SK-N-SH (cell line): ENCODE results near the gene ANKRD40. TPM values are rescaled to one million over a fixed set of nuclear protein-coding genes. Genes with fewer than 3 reads are reported as not detected.
A peak's percentile ranks its signal among the peaks of the same experiment; 100 is the strongest.

Source experiments
- CTCF ChIA-PET: fragments of 300-600, 350-600 bp; formaldehyde crosslinking; extraction: SDS; loops from one replicate; lab custom pipeline; 2021; lab: Yijun Ruan, JAX
- POLR2A ChIA-PET: fragments of 350-600 bp; sonication (Branson Sonifier 250); formaldehyde crosslinking; extraction: SDS; loops from one replicate; lab custom pipeline; 2020; ENCODE audit warnings: antibody characterized with exemption, inconsistent platforms; lab: Yijun Ruan, JAX
- DNase-seq: peaks from one replicate; pipeline ENCODE4 v3.0.0; 2012
- H2AFZ ChIP-seq: fragments of 200-600 bp; sonication (generic); 2 replicates; pipeline ENCODE4 v1.8.1; 2016; ENCODE audit warnings: antibody characterized with exemption, mild to moderate bottlenecking, low read depth
- H3F3A ChIP-seq: fragments of 200-600 bp; sonication (generic); replicated peaks from 2 replicates; pipeline ENCODE3; 2016; ENCODE audit warnings: antibody characterized with exemption, mild to moderate bottlenecking; ENCODE audit not compliant: insufficient read depth
- H3K27ac ChIP-seq, 2 experiments: fragments of 200-500 bp in 1 of 2; fragments of 200-600 bp in 1 of 2; sonication (Bioruptor generic) in 1 of 2; sonication (generic), shearing (Covaris generic) in 1 of 2; 2 replicates each; pipeline versions ENCODE4 v1.5.1 to v1.6.1; 2014 to 2016; ENCODE audit warnings: low read depth in 2 of 2, inconsistent platforms in 1 of 2, low read length in 1 of 2, mild to moderate bottlenecking in 1 of 2, mixed read lengths in 1 of 2
- H3K27me3 ChIP-seq: fragments of 200-600 bp; sonication (generic), shearing (Covaris generic); 2 replicates; pipeline ENCODE4 v1.6.1; 2016; ENCODE audit warnings: mixed run types; ENCODE audit not compliant: insufficient read depth
- H3K36me3 ChIP-seq, 2 experiments: fragments of 200-500 bp in 1 of 2; fragments of 200-600 bp in 1 of 2; sonication (Bioruptor generic) in 1 of 2; sonication (generic) in 1 of 2; replicated peaks in 1 of 2; 2 replicates each; pipeline versions ENCODE3 to v1.5.1; 2014 to 2016; ENCODE audit warnings: low read length in 1 of 2, mild to moderate bottlenecking in 1 of 2; ENCODE audit not compliant: insufficient read depth in 2 of 2, control insufficient read depth in 1 of 2
- H3K4me1 ChIP-seq, 2 experiments: fragments of 200-500 bp in 1 of 2; fragments of 200-600 bp in 1 of 2; sonication (Bioruptor generic) in 1 of 2; sonication (generic), shearing (Covaris generic) in 1 of 2; 2 replicates each; pipeline versions ENCODE4 v1.5.1 to v1.6.1; 2014 to 2016; ENCODE audit warnings: low read depth in 1 of 2, low read length in 1 of 2, mixed run types in 1 of 2; ENCODE audit not compliant: insufficient read depth in 2 of 2, control insufficient read depth in 1 of 2
- H3K4me2 ChIP-seq: fragments of 200-600 bp; sonication (generic), shearing (Covaris generic); 2 replicates; pipeline ENCODE4 v1.6.1; 2017; ENCODE audit warnings: mixed run types
- H3K4me3 ChIP-seq, 2 experiments: fragments of 200-500 bp in 1 of 2; fragments of 200-600 bp in 1 of 2; sonication (Bioruptor generic) in 1 of 2; sonication (generic), shearing (Covaris generic) in 1 of 2; 2 replicates each; pipeline versions ENCODE4 v1.5.1 to v1.8.1; 2014 to 2016; ENCODE audit warnings: low read depth in 2 of 2, inconsistent platforms in 1 of 2, low read length in 1 of 2, mild to moderate bottlenecking in 1 of 2, mixed read lengths in 1 of 2, moderate library complexity in 1 of 2
- H3K79me2 ChIP-seq: fragments of 200-600 bp; sonication (generic); 2 replicates; pipeline ENCODE4 v1.8.1; 2017; ENCODE audit warnings: mild to moderate bottlenecking; ENCODE audit not compliant: insufficient read depth
- H3K9ac ChIP-seq: fragments of 200-600 bp; sonication (generic); 2 replicates; pipeline ENCODE4 v1.6.1; 2017; ENCODE audit warnings: mixed run types
- H3K9me2 ChIP-seq: fragments of 200-600 bp; sonication (generic); 2 replicates; pipeline ENCODE4 v1.6.1; 2017; ENCODE audit warnings: mixed run types
- H3K9me3 ChIP-seq: fragments of 200-600 bp; sonication (generic); 2 replicates; pipeline ENCODE4 v1.6.1; 2017; ENCODE audit warnings: mixed run types, mild to moderate bottlenecking, moderate library complexity
- H4K20me1 ChIP-seq: fragments of 200-600 bp; sonication (generic); 2 replicates; pipeline ENCODE4 v1.6.1; 2017; ENCODE audit warnings: mild to moderate bottlenecking, mixed run types; ENCODE audit not compliant: insufficient read depth
- CHD2 ChIP-seq: fragments of 150-350 bp; IDR thresholded peaks from 2 replicates; pipeline ENCODE4 v1.6.1; 2018; ENCODE audit warnings: low read length; ENCODE audit not compliant: partially characterized antibody
- CTCF ChIP-seq: fragments of 200-600 bp; sonication (generic); IDR thresholded peaks from 2 replicates; pipeline ENCODE4 v1.6.1; 2017; ENCODE audit warnings: antibody characterized with exemption, mild to moderate bottlenecking, moderate library complexity
- EP300 ChIP-seq, 2 experiments: IDR thresholded peaks; 2 replicates each; pipeline versions ENCODE4 v1.4.0 to v1.6.1; 2012; ENCODE audit warnings: borderline replicate concordance in 1 of 2, low read depth in 1 of 2, low read length in 1 of 2
- FOXM1 ChIP-seq: IDR thresholded peaks from 2 replicates; pipeline ENCODE4 v1.4.0; 2012; ENCODE audit warnings: low read depth, mild to moderate bottlenecking
- IRF3 ChIP-seq: fragments of 150-350 bp; IDR thresholded peaks from 2 replicates; pipeline ENCODE4 v1.6.1; 2016; ENCODE audit warnings: mild to moderate bottlenecking, low read depth, low read length
- JUND ChIP-seq: IDR thresholded peaks from 2 replicates; pipeline ENCODE4 v1.4.0; 2012
- MAX ChIP-seq: IDR thresholded peaks from 2 replicates; pipeline ENCODE4 v1.4.0; 2012; ENCODE audit warnings: low read depth
- MEF2A ChIP-seq: IDR thresholded peaks from 2 replicates; pipeline ENCODE4 v1.4.0; 2012; ENCODE audit warnings: low read depth, borderline replicate concordance
- MXI1 ChIP-seq: IDR thresholded peaks from 2 replicates; pipeline ENCODE4 v1.6.1; 2012; ENCODE audit warnings: mild to moderate bottlenecking, low read depth, low read length, improper control_type of control experiment
- NFIC ChIP-seq: IDR thresholded peaks from 2 replicates; pipeline ENCODE4 v1.4.0; 2012; ENCODE audit warnings: borderline replicate concordance
- NRF1 ChIP-seq: IDR thresholded peaks from 2 replicates; pipeline ENCODE4 v1.6.1; 2012; ENCODE audit warnings: low read depth, mild to moderate bottlenecking, low read length
- POLR2AphosphoS5 ChIP-seq: IDR thresholded peaks from 2 replicates; pipeline ENCODE4 v1.6.1; 2012; ENCODE audit warnings: low read depth, low read length
- RCOR1 ChIP-seq: fragments of 150-350 bp; IDR thresholded peaks from 2 replicates; pipeline ENCODE4 v1.6.1; 2017; ENCODE audit warnings: antibody characterized with exemption, low read length
- SIN3A ChIP-seq: IDR thresholded peaks from 2 replicates; pipeline ENCODE4 v1.6.1; 2012; ENCODE audit warnings: low read depth, mild to moderate bottlenecking, low read length, moderate library complexity, borderline replicate concordance
- SMC3 ChIP-seq: IDR thresholded peaks from 2 replicates; pipeline ENCODE4 v1.6.1; 2012; ENCODE audit warnings: low read depth, low read length, improper control_type of control experiment
- USF1 ChIP-seq: IDR thresholded peaks from 2 replicates; pipeline ENCODE4 v1.4.0; 2012; ENCODE audit warnings: low read depth, borderline replicate concordance
- YY1 ChIP-seq: IDR thresholded peaks from 2 replicates; pipeline ENCODE4 v1.4.0; 2012; ENCODE audit warnings: low read depth, mild to moderate bottlenecking
- WGBS: methylation state at CpG from one replicate; pipeline ENCODE4 v1.1.6; 2017; ENCODE audit warnings: low lambda C conversion rate; 5-methylcytosine and 5-hydroxymethylcytosine counted together
- polyA plus RNA-seq, 3 experiments: library from polyadenylated mRNA; depleted of rRNA; stranded (reverse); fragments of >200 nt; gene quantifications; 2 replicates each; pipeline ENCODE4 v1.2.3, GENCODE V29; 2012

The ANKRD40 gene
- polyA plus RNA-seq, 1 of the 3 experiments (the other 2 are of a cell fraction) = 33.6 TPM

- TF ChIP-seq NFIC = no peak
- TF ChIP-seq CHD2 = no peak
- no peak for TF ChIP-seq EP300 (IDR thresholded peaks at IDR 0.05; ENCODE audit: borderline replicate concordance in 1 of 2, low read depth in 1 of 2, low read length in 1 of 2)
- TF ChIP-seq FOXM1 = no peak
- no peak for TF ChIP-seq USF1
- TF ChIP-seq SMC3 = no peak
- no peak for TF ChIP-seq MEF2A
- TF ChIP-seq POLR2AphosphoS5 = no peak
- TF ChIP-seq JUND = no peak
- no peak for TF ChIP-seq MAX
- TF ChIP-seq SIN3A = no peak
- TF ChIP-seq IRF3 = no peak
- TF ChIP-seq NRF1 = no peak
- no peak for TF ChIP-seq CTCF
- TF ChIP-seq MXI1 = no peak
- no peak for TF ChIP-seq RCOR1
- no peak for TF ChIP-seq YY1
- Histone ChIP-seq H3K79me2 (peaks cover 58% of the 10 kb centered on the region), H3K4me3 (peak overlapping the region; percentile 68 to 86), H4K20me1 (peaks cover 55% of the 10 kb centered on the region), H3K36me3 (peaks cover 0 to 2% of the 10 kb centered on the region in 2 experiments), H2AFZ (peak overlapping the region; percentile 88; the same call in 1 of the 2 replicates), H3K9me2 (no peaks in the 10 kb centered on the region), H3K9ac (peak overlapping the region; percentile 95), H3K9me3 (no peaks in the 10 kb centered on the region), H3K4me2 (peak overlapping the region; percentile 72), H3F3A (peaks cover 8% of the 10 kb centered on the region), H3K27ac (peak overlapping the region; percentile 92 to 98), H3K4me1 (peaks cover 4 to 6% of the 10 kb centered on the region in 2 experiments; a peak in 2 of 4 replicates), H3K27me3 (no peaks in the 10 kb centered on the region)
- ChIA-PET POLR2A (interaction anchor here (0.6 to 2.4 kb wide), 5 partner anchors 11 to 187 kb away, joined by 3 to 27 read pairs (median 4); partner anchors contain the start of genes ANKRD40 and TOB1), CTCF (interaction anchor here (1.0 to 2.5 kb wide), 5 partner anchors 11 to 169 kb away, joined by 3 to 9 read pairs (median 3); no protein-coding TSS in a partner anchor)
- DNase-seq = no peak
- 1% methylated on average over 25 of the region's 25 CpGs for WGBS
Measured at GRCh38 chr17:50719924-50720794, 12.4 kb upstream of the ANKRD40 start.
